ENCODE results near the gene ATP8B2. TPM values are rescaled to one million over a fixed set of nuclear protein-coding genes. Genes with fewer than 3 reads are reported as not detected.
A peak's percentile ranks its signal among the peaks of the same experiment; 100 is the strongest.

The ATP8B2 gene
- total RNA-seq, 1 donor, result 231 TPM

- DNase-seq (ENCODE audit: low read depth), result peak; percentile 98
- TF ChIP-seq CTCF (IDR thresholded peaks at IDR 0.05; ENCODE audit: insufficient read depth, low read length), result no peak
Measured at GRCh38 chr1:154326546-154327465, 1.5 kb downstream of the ATP8B2 start.

GRCh38 chr1:154327466-154328317 is 2.4 kb downstream of the ATP8B2 start:
- no peak for TF ChIP-seq CTCF (IDR thresholded peaks at IDR 0.05; ENCODE audit: insufficient read depth, low read length)
- H3K4me3 ChIP-seq (ENCODE audit: low read depth, low read length), result peak overlapping the region; percentile 98
- peak; percentile 13 for DNase-seq (ENCODE audit: low read depth)

More at GRCh38 chr1:154326546-154327465, 1.5 kb downstream of the ATP8B2 start:
- H3K4me3 ChIP-seq (ENCODE audit: low read depth, low read length), result peak overlapping the region; percentile 98

GRCh38 chr1:154328318-154329151 is 3.2 kb downstream of the ATP8B2 start:
- peak; percentile 51 for DNase-seq (ENCODE audit: low read depth)
- TF ChIP-seq CTCF (IDR thresholded peaks at IDR 0.05; ENCODE audit: insufficient read depth, low read length), result no peak
- peak overlapping the region; percentile 98 for H3K4me3 ChIP-seq (ENCODE audit: low read depth, low read length)

- peak; percentile 27 for DNase-seq (ENCODE audit: low read depth)
- peak overlapping the region; percentile 98 for H3K4me3 ChIP-seq (ENCODE audit: low read depth, low read length)
- peak; percentile 25 for TF ChIP-seq CTCF (IDR thresholded peaks at IDR 0.05; ENCODE audit: insufficient read depth, low read length)
Measured at GRCh38 chr1:154329152-154329521, 3.8 kb downstream of the ATP8B2 start.

- no peak overlapping the region for H3K4me3 ChIP-seq (ENCODE audit: low read depth, low read length)
- DNase-seq (ENCODE audit: low read depth), result no peak
- no peak for TF ChIP-seq CTCF (IDR thresholded peaks at IDR 0.05; ENCODE audit: insufficient read depth, low read length)
Measured at GRCh38 chr1:154329551-154330131, 4.3 kb downstream of the ATP8B2 start.

GRCh38 chr1:154330669-154331068 is 5.3 kb downstream of the ATP8B2 start:
- no peak for DNase-seq (ENCODE audit: low read depth)
- no peak for TF ChIP-seq CTCF (IDR thresholded peaks at IDR 0.05; ENCODE audit: insufficient read depth, low read length)
- H3K4me3 ChIP-seq (ENCODE audit: low read depth, low read length), result no peak overlapping the region

Data from fibroblast of the aortic adventitia (primary cell).